NCI-H69 (cell line): Measurements from ENCODE around the gene PGBD5.

Source experiments
- DNase-seq: peaks from one replicate; lab custom pipeline; 2025; lab: John Stamatoyannopoulos, UW

Gene PGBD5

DNA sequence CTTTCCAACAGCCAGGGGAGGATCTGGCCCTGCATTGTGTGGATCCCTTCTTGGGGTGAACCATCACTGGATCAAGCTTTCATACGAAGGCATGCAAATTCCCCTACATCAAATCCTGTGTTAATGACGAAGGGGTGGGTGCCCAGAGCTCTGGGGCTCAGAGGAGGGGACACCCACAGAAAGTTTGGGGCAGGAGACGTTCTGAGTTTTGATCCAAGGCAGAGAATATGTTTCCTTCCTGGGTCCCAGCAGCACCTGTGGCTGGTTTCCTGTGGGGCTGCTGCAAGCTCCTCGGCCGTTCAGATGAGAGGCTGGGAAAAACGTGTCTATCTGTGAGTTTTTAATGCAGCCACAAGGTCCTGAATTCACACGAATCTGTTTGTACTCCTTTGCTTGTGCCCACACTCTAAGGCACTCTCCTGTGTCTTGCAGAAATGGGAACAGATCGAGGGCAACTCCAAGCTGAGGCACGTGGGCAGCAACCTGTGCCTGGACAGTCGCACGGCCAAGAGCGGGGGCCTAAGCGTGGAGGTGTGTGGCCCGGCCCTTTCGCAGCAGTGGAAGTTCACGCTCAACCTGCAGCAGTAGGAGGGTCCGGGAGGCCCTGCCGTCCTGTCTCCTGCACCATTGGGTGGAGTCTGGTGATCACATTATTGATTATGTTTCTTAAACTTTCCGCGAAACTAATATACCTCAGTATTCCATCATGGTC, 147.1 kb downstream of the PGBD5 start:
- DNase-seq: no peak

DNA sequence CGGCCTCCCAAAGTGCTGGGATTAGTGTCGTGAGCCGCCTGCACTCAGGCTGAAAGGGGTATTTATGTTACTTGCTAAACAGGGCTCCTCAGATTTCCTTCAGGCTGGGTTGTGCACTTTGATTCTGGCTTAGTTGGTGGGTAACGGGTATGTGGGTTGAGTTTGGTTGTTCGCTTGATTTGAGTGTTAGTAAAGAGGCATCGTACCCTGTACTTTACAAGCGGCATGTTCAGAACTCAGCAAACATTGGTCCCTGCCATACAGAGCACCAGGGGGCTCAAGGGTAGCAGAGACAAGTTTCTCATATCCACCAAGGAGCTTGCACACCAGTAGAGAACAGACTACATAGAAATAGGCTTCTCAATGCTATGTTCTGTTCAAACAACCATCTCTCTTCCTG, 147.8 kb downstream of the PGBD5 start:
- no peak for DNase-seq

DNA sequence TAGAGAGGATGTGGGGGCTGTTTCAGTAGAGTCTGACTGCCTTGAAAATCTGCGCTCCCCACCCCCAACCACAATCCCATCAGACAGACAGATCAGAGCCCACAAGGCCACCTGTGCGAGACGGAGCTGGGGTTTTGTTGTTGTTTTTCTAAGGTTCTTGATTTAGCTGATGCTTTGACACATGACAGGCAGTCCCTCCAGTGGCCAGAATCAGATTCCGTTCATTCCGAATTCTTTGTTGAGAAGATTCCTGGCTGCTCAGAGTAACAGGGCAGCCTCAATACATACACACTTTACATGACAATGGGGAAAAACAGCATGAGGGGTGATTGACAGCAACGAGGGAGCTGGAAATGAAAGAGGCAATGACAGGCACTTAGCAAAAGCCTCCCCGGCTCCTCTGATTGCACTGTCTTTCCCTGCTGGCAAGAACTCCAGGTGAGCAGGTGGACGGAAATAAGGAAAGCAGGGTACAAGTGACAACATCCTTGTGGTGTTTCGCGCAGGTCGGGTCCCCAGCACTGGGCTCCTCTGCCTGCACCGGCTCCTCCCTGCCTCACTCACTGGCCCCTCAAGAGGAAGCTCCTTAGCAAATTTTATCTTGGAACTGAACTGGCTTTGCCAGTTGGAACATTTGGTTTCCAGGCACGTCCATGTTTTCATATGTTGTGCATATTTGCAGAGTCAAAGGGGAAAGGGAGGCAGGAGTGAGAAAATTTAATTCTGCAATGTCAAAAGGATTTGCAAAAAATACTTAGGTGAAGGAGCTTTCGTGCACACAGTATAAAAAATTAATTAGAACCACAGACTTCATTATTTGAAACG, 148.7 kb downstream of the PGBD5 start:
- peak; percentile 29 for DNase-seq

DNA sequence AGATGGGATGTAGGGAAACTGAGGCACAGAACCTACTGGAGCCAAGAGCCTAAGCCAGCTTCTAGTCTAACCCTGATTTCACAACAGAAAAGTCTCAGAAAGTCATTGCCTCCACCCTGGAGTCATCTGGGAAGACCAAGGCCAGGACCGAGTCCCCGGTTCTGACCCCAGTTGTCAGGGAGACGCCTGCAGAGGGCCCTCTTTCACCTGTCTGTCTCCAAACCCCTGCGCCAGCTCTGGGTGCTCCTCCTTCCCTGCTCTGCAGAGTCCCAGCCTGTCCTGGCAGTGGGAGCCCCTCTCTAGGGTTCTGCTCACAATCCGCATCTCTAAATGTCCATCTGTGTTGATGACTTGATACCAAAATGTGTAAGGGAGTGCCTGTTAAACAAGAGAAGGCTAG, 149.7 kb downstream of the PGBD5 start:
- DNase-seq: no peak

DNA sequence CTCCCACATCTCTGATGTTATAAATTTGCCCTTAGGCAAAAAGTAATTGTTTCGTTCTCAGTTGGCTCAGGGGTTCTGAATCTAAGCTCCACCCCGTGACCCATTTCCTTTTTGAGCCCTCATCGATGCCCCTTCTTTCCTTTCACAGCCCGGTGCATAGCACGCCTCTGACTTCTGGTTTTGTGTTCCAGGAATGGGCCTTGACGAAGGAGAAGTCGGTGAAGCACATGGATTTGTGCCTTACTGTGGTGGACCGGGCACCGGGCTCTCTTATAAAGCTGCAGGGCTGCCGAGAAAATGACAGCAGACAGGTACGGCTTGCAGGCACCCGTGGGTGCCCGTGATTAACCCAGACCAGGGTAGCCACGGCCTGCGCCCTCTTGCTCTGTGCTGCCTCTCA, 151.9 kb downstream of the PGBD5 start:
- no peak for DNase-seq

DNA sequence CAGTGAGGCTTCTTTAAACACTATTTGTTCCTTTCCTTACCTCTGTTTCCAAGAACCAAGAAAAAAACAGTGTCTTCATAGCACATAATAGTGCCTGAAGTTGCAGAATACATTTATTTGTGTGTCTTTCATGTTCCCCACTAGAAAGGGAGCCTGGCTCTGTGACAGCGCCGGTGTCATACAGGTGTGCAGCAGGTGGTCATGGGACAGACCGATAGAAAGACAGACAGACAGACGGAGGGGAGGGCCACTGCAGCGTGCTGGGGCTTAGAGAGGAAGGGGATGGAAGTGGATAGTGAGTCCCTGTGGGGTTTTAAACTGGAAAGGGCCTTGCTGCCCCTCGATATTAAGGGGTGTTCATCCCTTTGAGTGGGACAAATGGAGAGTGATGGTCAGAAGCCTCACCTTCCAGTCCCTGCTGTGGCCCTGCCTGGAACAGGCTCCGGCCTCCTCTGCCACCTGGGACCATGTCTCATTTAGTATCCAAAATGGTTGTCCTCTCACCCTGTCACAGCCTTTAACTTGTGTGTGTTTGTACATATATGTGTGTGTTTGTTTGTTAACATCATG, 152.9 kb downstream of the PGBD5 start:
- no peak for DNase-seq

DNA sequence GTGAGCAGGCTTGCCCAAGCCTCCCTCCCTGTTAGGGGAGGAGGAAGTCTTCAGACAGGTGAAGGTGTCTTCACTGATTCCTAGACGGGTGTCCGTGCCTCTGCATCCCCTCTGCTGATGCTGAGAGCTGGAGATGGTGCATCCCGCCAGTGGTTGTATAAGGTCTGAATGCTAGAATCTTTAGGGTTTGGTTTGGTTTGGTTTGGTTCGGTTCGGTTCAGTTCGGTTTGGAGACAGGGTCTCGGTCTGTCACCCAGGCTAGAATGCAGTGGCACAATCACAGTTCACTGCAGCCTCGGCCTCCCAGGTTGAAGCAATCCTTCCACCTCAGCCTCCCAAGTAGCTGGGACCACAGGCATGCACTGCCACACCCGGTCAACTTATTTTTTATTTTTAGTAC, 153.6 kb downstream of the PGBD5 start:
- DNase-seq: no peak

DNA sequence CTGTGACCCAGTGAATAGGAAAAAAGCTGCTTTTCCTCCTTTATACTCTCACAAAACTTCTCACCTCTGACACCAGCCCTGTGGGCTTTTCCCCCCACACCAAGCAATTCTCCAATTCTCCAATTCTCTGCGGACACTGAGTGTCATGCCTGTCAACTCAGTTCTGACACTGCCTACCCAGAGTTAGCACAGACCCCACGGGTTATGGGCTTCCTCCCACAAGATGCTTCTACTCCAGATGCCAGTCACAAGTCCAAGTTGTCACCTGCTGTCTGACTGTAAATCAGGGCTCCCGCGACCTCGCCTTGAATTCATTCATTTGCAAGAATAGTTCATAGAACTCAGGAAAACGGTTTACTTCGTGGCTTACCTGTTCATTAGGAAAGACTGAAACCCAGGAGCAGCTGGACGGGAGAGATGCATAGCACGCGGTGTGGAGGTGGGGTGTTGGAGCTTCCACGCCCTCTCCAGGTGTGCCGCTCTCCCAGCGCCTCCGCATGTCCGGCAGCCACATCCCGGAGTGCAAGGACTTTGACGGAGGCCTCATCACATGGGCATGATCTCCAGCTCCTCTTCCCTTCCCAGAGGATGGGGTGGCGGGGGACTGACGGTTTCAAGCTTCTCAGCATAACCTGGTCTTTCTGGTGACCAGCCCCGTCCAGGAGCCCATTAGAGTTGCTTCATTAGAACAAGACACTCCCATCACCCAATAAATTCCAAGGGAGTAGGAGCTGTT, 154.7 kb downstream of the PGBD5 start:
- DNase-seq: peak; percentile 36

DNA sequence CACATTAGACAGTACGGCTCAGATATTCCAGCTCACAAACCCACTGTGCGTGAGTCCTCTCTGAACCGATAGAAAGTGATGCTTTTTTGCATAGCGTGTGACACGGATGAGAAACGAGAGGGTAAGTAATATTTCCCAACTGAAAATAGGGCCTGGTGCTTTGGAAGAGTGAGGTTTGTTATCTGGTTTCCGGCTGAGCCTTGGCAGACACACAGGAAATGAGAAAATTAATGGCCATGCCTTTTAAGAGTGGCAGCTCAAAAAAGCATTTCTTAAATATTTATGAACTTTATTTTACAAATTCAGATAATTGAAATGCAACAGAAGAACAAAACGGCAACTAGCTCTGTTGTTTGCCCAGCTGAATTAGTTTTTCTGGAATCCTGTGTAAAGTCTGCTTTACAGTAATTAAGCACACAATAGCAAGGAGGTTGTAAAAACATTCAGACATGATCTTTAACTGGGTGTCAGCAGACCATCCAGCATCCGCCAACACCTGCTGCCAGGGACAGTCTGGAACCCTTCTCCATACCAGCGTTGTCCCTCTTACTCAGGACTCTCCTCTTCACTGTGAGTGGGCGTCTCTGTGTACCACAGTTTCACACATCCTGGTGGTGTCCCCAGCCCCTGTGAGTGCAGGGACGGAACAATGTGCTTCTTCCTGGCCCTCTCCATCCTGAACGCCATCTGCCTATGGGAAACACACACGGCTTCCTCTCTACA, 155.4 kb downstream of the PGBD5 start:
- peak; percentile 93 for DNase-seq

DNA sequence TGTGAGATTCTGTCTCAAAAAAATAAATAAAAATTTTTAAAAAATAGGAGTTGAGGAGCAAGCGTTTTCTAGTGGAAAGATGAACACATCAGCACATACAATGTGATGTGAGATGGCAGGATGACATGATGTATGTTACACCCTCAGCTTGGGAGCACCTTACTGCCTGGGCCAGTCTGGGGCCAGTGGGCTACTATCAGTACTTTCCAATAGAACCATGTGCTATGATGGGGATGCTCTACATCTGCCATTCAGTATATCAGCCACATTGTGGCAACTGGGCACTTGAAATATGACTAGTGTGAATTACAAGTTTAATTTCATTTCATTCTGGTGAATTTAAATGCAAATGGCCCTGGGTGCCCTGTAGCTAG, 156.0 kb downstream of the PGBD5 start:
- no peak for DNase-seq

DNA sequence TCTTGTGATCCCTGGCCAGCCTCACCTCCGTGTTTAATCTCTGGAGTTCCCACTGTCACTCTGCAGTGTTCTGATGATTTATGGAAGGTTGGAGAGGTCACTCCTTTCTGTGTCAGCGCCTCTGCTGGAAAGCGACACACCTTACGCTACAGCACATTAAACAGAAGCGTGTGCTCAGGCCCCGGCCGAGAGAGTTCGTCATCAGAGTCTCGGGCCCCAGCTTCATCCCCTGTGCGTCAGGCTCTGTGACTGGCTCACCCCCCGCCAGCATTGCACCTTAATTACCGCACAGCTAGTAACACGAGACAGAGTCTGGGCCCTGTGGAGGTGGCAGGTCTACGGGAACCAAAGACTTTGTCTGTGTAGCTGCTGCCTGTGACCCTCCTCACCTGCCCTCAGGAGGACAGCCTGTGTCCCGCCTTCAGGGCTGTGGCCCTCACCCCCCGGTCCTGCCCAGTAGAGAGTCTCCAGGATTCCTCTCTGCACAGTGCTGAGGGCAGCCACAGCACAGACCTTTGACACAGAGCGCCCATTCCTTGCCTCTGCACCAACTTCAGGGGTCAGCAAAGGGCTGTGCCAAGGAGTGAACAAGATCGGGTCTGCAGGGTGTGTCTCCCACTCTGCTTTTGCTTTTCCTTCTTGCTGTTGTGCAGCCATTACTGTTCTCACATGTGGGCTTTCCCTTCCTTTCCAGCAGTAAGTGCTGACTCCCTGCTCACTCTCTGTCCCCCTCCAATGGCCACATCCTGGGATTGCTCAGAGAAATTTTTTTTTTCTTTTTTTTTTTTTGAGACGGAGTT, 157.6 kb downstream of the PGBD5 start:
- DNase-seq: peak; percentile 95

DNA sequence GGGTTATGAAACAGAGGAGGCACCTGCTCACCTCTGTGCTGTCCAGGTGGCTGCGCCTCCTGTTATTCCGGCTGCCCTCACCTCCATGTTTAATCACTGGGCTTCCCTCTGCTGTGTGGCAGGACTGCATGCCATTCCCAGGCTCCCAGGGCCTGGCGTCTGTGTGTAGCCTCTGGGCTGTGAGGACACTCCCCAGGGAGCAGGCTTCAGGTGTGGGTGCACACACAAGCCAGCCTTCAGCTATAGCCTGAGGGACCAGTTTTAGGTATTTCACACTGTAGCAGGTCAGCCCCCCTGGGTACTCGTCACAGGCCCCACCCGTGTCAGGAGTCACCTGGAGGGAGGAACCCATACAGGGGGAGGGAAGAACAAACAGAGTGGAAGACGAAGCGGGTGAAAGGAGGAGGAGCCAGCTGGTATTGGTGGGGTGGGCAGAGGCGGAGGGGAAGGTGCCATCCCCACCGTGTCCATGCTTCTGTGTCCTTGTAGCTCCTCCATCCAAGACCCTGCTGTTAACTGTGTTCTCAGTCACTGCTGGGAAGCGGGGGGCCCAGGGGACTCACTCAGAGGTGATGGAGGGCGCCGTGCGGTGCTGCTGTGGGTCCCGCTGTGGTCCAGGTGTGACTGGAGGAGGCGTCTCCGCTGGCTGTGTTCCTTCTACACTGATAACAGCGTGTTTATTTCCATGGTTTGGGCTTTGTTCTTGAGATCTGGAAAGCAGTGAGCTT, 158.6 kb downstream of the PGBD5 start:
- peak; percentile 98 for DNase-seq

DNA sequence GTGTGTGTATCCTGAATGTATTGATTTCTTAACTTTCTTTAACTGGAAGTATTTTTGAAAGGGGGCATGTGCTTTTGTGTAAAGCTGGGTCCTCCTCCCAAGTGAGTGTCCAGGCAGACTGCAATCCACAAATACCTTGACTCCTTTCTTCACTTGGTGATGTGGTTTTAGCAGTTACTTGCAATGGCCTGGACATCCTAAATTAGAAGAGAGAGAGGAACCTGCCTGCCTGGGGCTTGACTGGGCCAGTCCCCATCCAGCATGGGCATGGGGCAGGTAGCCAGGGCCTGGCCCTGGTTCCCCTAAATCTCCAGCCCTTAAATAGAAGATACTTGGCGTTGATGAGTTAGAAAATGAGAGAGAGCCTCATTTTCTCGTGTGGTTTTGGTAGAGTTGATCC, 159.7 kb downstream of the PGBD5 start:
- no peak for DNase-seq

DNA sequence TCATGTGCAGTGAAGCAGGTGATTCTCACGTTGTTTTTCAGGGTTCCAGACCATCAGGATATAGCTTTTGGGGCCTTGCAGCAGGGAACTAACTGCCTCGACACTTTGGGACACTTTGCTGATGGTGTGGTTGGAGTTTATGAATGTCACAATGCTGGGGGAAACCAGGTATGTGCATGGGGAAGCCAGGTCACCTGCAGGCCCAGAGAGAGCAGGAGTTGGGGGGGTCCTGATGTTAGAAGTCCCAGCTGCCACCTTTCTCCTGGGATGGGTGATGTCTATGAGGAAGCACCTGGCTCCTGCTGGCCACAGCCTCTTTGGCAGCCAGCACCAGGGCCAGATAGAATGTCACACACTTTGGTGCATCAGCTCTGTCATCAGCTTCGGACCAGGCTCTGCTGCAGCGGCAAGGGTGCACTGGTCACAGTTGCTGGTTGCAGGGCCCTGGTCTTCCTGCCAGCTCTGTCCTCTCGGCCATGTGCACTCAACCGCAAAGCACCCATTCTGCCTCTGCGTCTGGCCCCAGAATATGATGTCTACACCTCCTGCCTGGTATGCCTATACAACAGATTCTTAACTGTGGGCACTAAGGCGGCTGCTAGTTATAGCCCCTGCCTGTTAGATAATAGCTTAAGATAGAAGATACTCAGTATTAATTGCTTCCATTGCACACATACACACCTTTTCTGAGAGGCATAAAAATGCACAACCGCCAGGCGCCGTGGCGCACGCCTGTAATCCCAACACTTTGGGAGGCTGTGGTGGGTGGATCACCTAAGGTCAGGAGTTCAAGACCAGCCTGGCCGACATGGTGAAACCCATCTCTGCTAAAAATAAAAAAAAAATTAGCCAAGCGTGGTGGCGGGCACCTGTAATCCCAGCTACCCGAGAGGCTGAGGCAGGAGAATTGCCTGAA, 160.7 kb downstream of the PGBD5 start:
- no peak for DNase-seq
